Activated T-helper 1 cell treated with anti-CD3 and anti-CD28 coated beads, Interleukin-12 subunit alpha, Interleukin-12 subunit beta, Interleukin-2, Interleukin-4 antibody, amounts not matched to agents 30 ng/mL and 10 ng/mL and 1 ng/mL, durations not matched to agents 14 hours and 24 hours and 36 hours (primary cell): ENCODE results near the gene WDR5. TPM values are rescaled to one million over a fixed set of nuclear protein-coding genes. Genes with fewer than 3 reads are reported as not detected.

Experiments used
- DNase-seq: peaks from one replicate; pipeline ENCODE4 v3.0.0; 2021; ENCODE audit warnings: low spot score
- H3K27ac Mint-ChIP-seq: one replicate; pipeline ENCODE4 v1.8.0; 2021; ENCODE audit warnings: mild to moderate bottlenecking, mixed read lengths
- H3K27me3 Mint-ChIP-seq: one replicate; pipeline ENCODE4 v1.8.0; 2022; ENCODE audit warnings: mild to moderate bottlenecking, moderate library complexity, mixed read lengths; ENCODE audit not compliant: insufficient read depth
- H3K36me3 Mint-ChIP-seq: one replicate; pipeline ENCODE4 v1.8.0; 2021; ENCODE audit warnings: low read depth, mixed read lengths
- H3K4me1 Mint-ChIP-seq: one replicate; pipeline ENCODE4 v1.8.0; 2021; ENCODE audit warnings: low read depth, mixed read lengths
- H3K4me3 Mint-ChIP-seq: one replicate; pipeline ENCODE4 v1.8.0; 2021; ENCODE audit warnings: mild to moderate bottlenecking, moderate library complexity, mixed read lengths
- H3K9me3 Mint-ChIP-seq: one replicate; pipeline ENCODE4 v1.8.0; 2021; ENCODE audit warnings: mixed read lengths
- intact Hi-C: fragments of 100-400 bp; cut with micrococcal nuclease; formaldehyde crosslinking; loops from one replicate; pipeline ENCODE4 v1.15.1; 2024
- total RNA-seq: library from RNA; stranded (reverse); gene quantifications from 2 replicates; pipeline ENCODE4 v1.2.3, GENCODE V29; 2022

Gene WDR5
- total RNA-seq, 1 donor from 2014 or later = 71.3 TPM

GRCh38 chr9:134166374-134166773 is 30.5 kb downstream of the WDR5 start:
- Mint-ChIP-seq H3K27ac (no peak overlapping the region), H3K27me3 (no peaks in the 10 kb centered on the region)
- intact Hi-C loops = no loop called here

DNA sequence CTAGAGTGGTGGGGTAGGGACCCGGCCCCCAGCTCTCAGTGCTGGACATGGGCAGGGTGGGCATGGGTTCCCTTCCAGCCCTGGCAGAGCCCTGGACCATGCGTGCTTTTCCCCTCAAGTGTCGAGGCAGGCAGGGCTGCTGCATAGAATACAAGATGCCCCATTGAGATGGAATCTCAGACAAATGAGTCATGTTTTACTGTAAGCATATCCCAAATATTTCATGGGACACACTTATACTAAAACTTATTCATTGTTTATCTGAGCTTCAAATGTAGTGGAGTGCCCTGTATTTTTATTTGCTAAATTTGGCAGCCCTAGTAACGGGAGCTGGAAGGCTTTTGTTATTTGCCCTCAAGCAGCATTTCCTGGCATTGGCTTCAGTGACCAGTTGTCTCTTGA is 31.6 kb downstream of the WDR5 start:
- Mint-ChIP-seq H3K27ac (no peak overlapping the region), H3K4me1 (peaks cover 2% of the 10 kb centered on the region), H3K27me3 (no peaks in the 10 kb centered on the region), H3K9me3 (no peaks in the 10 kb centered on the region), H3K36me3 (no peaks in the 10 kb centered on the region), H3K4me3 (no peak overlapping the region)
- DNase-seq = no peak
- intact Hi-C loops = no loop called here

More at GRCh38 chr9:134166374-134166773, 30.5 kb downstream of the WDR5 start:
- DNase-seq = no peak
- Mint-ChIP-seq H3K4me3 (no peak overlapping the region), H3K36me3 (peaks cover 2% of the 10 kb centered on the region), H3K9me3 (no peaks in the 10 kb centered on the region), H3K4me1 (peaks cover 10% of the 10 kb centered on the region)

- Mint-ChIP-seq H3K4me3 (no peak overlapping the region), H3K27ac (no peak overlapping the region), H3K4me1 (no peaks in the 10 kb centered on the region), H3K9me3 (no peaks in the 10 kb centered on the region), H3K36me3 (no peaks in the 10 kb centered on the region), H3K27me3 (no peaks in the 10 kb centered on the region)
- no peak for DNase-seq
- intact Hi-C loops = no loop called here
These were observed 33.1 kb downstream of the WDR5 start for GRCh38 chr9:134168757-134169550.

DNA sequence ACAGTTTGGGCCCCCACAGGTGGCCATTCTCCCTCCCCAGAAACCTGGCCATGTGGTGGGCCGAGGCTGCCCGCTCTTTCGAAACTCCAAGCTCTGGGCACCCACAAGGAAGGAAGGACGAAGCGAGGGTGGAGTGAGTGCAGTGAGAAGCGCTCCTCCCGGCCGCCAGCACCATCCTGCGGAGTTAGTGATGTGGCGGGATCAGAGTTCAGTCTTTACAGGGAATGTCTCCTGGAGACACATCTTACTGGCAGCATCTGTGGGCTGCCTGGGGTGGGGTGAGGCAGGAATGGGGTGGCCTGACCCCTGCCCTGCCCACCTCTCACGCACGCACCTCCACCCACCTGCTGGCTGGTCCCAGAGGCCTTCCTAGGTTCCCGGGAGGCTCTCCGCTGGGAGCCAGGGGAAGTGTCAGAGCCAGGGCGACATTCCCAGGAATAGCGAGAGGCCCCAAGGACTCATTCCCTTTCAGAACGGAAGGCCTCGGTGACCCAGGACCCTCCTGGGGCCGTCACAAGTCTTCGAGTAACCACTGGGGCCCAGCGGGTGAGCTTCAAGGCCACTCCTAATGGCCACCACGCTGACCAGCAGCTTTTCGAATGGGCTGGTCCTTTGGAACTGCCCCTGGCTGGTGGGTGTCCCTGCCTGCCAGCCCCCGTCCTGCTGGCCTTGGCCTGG is 34.0 kb downstream of the WDR5 start:
- intact Hi-C loops = loop anchor here (1.0 to 5.0 kb wide), 2 partner anchors 157 to 273 kb away; partner anchors contain the start of gene RXRA
- H3K36me3 Mint-ChIP-seq = no peaks in the 10 kb centered on the region
- H3K27me3 Mint-ChIP-seq = no peaks in the 10 kb centered on the region
- no peak overlapping the region for H3K4me3 Mint-ChIP-seq
- no peaks in the 10 kb centered on the region for H3K4me1 Mint-ChIP-seq
- DNase-seq = no peak
- H3K9me3 Mint-ChIP-seq = no peaks in the 10 kb centered on the region
- no peak overlapping the region for H3K27ac Mint-ChIP-seq

DNA sequence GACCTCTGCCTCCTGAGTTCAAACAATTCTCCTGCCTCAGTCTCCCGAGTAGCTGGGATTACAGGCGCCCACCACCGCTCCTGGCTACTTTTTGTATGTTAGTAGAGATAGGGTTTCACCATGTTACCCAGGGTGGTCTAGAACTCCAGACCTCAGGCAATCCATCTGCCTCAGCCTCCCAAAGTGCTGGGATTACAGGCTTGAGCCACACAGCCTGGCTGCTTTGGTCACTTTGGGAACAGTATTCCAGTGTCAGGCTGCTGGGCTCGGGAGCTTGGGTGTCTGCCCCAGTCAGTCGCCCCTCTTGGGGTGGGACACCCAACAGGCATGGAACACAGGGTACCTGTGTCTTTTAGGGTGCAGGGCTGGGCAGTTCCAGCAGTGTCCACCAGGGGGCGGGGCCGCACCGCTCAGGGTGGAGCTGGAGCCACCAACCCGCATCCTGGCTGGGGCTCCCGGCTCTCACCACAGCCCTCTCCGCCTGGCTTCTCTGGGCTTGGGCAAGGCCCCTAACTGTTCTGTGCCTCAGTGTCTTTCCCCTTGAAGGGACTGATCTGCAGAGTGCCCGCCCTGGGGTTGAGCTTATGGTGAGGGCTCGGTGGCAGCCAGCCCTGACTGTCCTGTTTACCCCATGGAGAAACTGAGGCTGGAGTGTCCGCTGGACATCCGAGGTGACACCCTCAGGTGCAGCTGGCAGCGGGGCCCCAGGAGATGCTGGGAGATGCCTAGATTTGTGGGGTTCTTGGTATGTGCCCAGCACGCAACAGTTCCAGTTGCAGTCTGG is 34.8 kb downstream of the WDR5 start:
- H3K27me3 Mint-ChIP-seq = no peaks in the 10 kb centered on the region
- H3K4me3 Mint-ChIP-seq = no peak overlapping the region
- DNase-seq = no peak
- intact Hi-C loops = loop anchor here (1.0 to 5.0 kb wide), 2 partner anchors 157 to 273 kb away; partner anchors contain the start of gene RXRA
- H3K36me3 Mint-ChIP-seq = no peaks in the 10 kb centered on the region
- no peaks in the 10 kb centered on the region for H3K4me1 Mint-ChIP-seq
- H3K27ac Mint-ChIP-seq = no peak overlapping the region
- H3K9me3 Mint-ChIP-seq = no peaks in the 10 kb centered on the region

DNA sequence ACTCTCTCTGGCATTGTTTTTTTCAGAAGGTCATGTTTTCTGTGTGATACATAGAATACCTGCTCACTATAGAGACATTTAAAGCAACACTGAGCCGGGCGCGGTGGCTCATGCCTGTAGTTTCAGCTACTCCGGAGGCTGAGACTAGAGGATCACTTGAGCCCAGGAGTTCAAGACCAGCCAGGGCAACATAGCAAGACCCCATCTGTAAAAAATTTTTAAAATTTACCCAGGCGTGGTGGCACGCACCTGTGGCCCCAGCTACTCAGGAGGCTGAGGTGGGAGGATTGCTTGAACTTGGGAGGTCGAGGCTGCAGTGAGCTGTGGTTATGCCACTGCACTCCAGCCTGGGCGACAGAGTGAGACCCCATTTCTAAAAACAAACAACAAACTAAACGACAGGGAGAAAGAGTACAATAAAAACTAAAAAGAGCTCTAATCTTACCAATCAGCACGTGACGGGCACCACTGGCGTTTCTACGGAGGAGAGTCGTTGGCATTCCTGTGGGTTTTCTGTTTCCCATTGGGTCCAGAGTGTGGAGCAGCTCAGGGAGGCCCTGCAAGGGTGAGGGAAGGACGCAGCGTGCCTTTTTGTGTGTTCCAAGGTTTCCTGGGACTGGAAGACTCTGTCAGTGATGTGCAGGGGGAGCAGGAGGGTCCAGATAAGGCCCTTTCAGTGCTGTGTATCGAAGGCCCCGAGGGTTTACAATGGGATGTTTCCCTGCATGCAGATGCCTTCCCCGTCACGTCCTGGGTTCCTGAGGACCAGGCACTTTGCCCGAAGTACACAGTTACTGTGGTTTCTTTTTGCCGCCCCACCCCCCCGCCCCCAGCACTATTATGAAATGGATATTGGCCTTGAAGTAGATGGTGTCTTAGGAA is 35.7 kb downstream of the WDR5 start:
- Mint-ChIP-seq H3K4me3 (no peak overlapping the region), H3K9me3 (no peaks in the 10 kb centered on the region), H3K36me3 (no peaks in the 10 kb centered on the region), H3K27ac (no peak overlapping the region), H3K27me3 (no peaks in the 10 kb centered on the region), H3K4me1 (no peaks in the 10 kb centered on the region)
- no peak for DNase-seq
- intact Hi-C loops = loop anchor here (5.0 kb wide), 1 partner anchor 156 kb away; the partner anchor contains the start of gene RXRA

DNA sequence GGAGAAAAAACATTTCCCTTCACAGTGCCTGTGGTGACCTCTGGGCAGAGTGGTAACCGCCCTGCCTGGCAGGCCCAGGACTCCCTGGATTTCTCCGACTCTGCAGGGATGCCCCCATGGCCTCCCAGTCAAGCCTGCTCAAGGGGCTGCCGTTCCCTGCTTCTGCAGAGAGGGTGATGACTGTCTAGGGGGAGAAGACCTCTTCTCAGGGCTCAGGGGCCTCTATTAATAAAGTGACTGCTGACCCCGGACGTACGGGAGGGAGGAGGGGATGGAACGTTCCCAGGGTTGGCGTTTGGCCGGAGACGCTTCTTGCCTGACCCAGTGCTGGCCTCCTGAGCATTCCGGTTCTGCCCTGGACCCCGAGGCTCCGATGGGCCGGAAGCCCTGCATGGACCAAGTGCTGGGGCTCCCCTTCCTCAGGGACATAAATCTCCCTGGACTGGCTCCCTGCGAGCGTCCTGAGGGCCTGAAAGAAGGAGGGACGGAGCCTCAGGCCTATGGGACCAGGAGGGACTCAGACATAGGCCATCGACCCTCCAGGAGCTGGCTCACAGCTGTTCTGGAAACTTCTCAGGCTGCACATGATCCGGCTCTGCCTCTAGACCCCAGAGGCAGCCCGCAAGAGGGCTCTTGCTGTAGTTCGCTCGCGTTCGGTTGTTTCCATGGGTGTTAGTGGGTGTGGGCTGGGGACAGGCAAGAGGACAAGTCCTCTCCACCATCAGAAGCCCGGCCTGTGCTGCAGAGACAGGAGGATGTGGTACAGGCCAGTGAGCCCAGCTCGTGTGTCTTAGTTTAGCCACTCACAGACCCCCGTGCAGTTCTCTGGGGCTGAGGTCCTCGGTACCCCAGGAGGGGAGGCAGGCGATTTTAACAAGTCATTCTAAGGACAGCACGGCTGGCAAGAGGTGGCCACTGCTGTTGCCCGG is 36.6 kb downstream of the WDR5 start:
- Mint-ChIP-seq H3K9me3 (no peaks in the 10 kb centered on the region), H3K27ac (no peak overlapping the region), H3K27me3 (no peaks in the 10 kb centered on the region), H3K4me3 (no peak overlapping the region), H3K36me3 (no peaks in the 10 kb centered on the region), H3K4me1 (no peaks in the 10 kb centered on the region)
- intact Hi-C loops = loop anchor here (5.0 kb wide), 1 partner anchor 155 kb away; the partner anchor contains the start of gene RXRA
- DNase-seq = no peak

DNA sequence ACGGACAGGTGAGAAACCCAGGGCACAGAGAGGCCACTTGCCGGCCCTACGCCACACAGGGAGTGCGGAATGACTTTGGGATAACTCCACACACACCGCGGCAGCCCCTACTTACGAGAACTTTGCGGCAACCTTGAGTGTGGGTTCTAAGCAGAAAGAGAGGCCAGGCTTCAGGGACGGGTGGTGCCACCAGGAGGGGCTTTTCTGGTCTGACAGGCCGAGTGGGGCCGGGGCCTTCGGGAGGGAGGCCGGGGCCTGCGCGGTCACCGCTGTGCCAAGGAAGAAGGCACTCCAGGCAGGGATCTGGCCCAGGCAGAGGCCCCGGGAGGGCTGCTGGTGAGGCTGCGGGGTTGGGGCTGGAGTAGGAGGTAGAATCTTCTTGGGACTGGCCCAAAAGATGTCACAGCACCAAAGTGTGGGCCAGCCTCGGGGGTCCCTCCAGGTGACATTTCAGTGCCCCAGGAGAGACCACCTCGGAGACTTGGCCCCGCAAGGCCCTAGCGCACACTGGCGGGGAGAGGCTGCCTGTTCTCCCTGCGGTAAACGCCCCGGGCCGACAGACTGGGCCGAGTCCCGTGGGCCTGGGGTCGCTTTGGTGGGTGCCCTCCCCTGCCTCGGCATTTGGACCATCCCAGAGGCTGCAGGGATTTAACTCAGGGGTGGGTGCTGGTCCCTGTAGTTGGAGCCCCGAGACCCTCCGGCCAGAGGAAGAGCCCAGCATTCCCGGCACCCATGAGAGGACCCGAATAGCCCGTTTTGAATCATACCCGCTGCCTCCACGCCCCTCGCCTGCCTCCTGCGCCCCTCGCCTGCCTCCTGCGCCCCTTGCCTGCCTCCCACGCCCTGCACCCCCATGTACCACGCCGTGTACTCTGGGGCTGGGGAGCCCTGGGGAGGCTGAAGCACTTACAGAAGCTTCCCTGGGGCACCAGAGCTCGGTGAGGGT is 37.5 kb downstream of the WDR5 start:
- Mint-ChIP-seq H3K4me3 (no peak overlapping the region), H3K27me3 (no peaks in the 10 kb centered on the region), H3K27ac (no peak overlapping the region), H3K4me1 (no peaks in the 10 kb centered on the region), H3K9me3 (no peaks in the 10 kb centered on the region), H3K36me3 (no peaks in the 10 kb centered on the region)
- DNase-seq = no peak
- intact Hi-C loops = loop anchor here (5.0 kb wide), 1 partner anchor 154 kb away; the partner anchor contains the start of gene RXRA

- Mint-ChIP-seq H3K27ac (no peak overlapping the region), H3K9me3 (no peaks in the 10 kb centered on the region), H3K36me3 (no peaks in the 10 kb centered on the region), H3K27me3 (no peaks in the 10 kb centered on the region), H3K4me1 (no peaks in the 10 kb centered on the region), H3K4me3 (no peak overlapping the region)
- no peak for DNase-seq
- intact Hi-C loops = loop anchor here (5.0 kb wide), 1 partner anchor 153 kb away; the partner anchor contains the start of gene RXRA
These were observed 38.2 kb downstream of the WDR5 start for GRCh38 chr9:134174073-134174449.

DNA sequence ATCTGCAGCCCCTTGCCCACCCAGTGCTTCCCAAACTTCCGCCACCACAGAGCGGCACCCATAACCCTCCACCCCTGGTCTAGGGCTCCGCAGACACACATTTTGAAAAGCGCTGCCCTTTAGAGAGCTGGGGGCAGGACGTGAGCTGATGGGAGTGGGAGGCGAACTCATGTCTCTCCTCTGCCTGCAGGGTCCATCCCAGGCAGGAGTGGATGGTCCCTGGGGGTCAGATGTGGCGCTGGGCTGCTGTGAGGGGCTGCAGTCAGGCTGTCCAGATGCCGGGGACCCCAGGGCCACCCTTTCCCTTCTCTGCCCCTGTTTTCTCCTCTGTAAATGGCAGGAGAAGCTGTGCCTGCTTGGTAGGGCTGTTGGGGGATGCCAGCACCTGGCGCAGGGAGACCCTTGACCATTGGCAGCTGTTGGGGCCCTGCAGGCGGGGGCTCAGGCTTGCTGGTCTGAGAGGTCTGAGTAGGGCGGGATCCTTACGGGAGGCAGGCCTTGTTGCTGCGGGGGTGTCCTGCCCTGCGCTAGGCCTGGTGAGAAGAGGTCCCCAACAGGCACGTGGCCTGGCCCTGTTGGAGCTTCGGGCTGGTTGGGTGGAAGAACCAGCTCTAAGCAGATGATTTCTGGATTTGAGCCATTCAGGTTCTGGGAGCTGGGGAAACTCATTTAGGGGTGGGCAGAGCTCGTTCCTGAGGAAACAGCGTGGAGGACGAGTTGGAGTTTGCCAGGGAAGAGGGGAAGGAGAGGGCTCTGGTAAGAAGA is 38.8 kb downstream of the WDR5 start:
- H3K27me3 Mint-ChIP-seq = peaks cover 2% of the 10 kb centered on the region
- H3K9me3 Mint-ChIP-seq = no peaks in the 10 kb centered on the region
- no peak overlapping the region for H3K27ac Mint-ChIP-seq
- H3K4me3 Mint-ChIP-seq = no peak overlapping the region
- no peaks in the 10 kb centered on the region for H3K36me3 Mint-ChIP-seq
- no peak for DNase-seq
- intact Hi-C loops = loop anchor here (5.0 kb wide), 1 partner anchor 153 kb away; the partner anchor contains the start of gene RXRA
- no peaks in the 10 kb centered on the region for H3K4me1 Mint-ChIP-seq
